Measurements from ENCODE around the gene BAZ2B.

BAZ2B gene

DNA sequence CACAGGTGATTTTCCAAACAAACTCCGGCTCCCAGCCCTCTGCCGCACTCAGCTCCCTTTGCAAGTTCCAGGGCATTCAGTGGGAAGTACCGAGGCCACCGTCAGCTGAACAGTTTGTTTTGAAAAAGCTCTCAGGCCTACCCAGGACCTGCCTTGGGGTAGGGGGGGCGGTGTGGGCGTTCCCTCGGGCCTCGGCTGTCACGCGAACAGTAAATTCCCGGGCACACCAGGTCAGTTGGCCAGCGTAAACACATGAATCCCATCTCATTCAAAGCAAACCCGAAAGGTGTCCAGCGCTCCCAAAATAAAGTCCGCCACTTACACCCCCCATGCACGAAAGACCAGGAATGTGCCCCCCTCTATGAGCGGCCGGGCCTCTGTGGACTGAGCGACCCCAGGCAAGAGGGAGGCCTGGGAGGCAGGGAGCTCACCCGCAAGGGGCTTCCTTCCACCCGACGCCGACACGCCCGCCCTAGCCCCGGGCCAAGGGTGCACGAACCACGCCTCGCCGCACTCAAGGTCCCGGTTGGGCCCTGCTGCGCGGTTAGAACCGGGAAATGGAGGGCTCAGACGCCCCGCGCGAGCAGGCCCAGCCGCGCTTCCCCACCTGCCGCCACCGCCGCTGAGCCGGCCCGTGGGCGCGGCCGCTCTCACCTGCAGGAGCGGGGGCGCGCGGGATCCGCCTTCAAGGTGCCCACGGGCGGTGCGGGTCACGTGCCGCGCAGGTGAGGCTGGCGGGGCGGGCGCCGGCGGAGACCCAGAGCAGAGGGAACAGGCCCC is 330.2 kb downstream of the BAZ2B start, which contains the start of gene WDSUB1:
TSS of gene WDSUB1 (minus strand) at position 775 of the 780 bp plus-strand sequence. CDS start 3,634 bp downstream, outside the sequence.
- in situ Hi-C loops (cut with HindIII; ENCODE audit: low pct_unique_long_range_greater_than_20kb, low sequenced_read_pairs) = no loop called here
- no peak for TF ChIP-seq JUND (IDR thresholded peaks at IDR 0.05; ENCODE audit: low read depth)
- DNase-seq (ENCODE audit: low read depth in 1 of 2, low spot score in 1 of 2) = peak; percentile 20 to 81

DNA sequence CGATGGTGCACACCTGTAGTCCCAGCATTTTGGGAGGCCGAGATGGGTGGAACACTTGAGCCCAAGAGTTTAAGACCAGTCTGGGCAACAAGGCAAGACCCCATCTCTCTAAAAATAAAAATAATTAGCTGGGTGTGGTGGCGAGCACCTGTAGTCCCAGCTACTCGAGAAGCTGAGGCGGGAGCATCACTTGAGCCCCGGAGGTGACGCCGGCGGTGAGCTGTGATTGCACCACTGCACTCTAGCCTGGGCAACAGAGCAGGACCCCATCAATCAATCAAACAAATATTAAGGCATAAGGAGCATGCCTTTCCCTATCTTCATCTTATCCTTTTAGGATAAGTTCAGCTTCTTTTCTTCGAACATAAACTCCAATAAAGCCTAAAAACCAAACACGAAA is 330.9 kb downstream of the BAZ2B start:
- in situ Hi-C loops (cut with HindIII; ENCODE audit: low pct_unique_long_range_greater_than_20kb, low sequenced_read_pairs) = no loop called here
- no peak for TF ChIP-seq JUND (IDR thresholded peaks at IDR 0.05; ENCODE audit: low read depth)
- DNase-seq (ENCODE audit: low read depth in 1 of 2, low spot score in 1 of 2) = no peak

GRCh38 chr2:159283529-159283928 is 332.8 kb downstream of the BAZ2B start:
- TF ChIP-seq JUND (IDR thresholded peaks at IDR 0.05; ENCODE audit: low read depth) = no peak
- in situ Hi-C loops (cut with HindIII; ENCODE audit: low pct_unique_long_range_greater_than_20kb, low sequenced_read_pairs) = no loop called here
- no peak for DNase-seq (ENCODE audit: low read depth in 1 of 2, low spot score in 1 of 2)

DNA sequence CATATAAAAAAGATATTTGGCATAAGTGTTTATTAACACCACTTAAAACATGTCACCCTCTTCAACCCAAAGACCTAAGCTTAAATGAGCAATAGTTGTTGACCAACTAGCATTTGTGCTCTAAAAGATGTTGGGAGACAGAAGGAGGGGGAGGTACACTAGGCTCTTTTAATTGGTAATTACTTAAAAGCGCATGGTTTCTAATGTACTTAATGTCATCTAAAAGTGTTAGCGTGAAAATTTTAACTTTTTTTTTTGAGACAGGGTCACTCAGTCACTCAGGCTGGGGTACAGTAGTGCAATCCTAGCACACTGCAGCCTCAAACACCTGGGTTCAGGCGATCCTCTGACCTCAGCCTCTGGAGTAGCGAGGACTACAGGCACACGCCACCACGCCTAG is 335.3 kb downstream of the BAZ2B start:
- in situ Hi-C loops (cut with HindIII; ENCODE audit: low pct_unique_long_range_greater_than_20kb, low sequenced_read_pairs) = no loop called here
- no peak for TF ChIP-seq JUND (IDR thresholded peaks at IDR 0.05; ENCODE audit: low read depth)
- DNase-seq (ENCODE audit: low read depth in 1 of 2, low spot score in 1 of 2) = no peak

- in situ Hi-C loops (cut with HindIII; ENCODE audit: low pct_unique_long_range_greater_than_20kb, low sequenced_read_pairs) = no loop called here
Measured at GRCh38 chr2:159279700-159280099, 336.6 kb downstream of the BAZ2B start.

GRCh38 chr2:159275111-159275510 is 341.2 kb downstream of the BAZ2B start:
- DNase-seq (ENCODE audit: low read depth in 1 of 2, low spot score in 1 of 2) = no peak
- TF ChIP-seq JUND (IDR thresholded peaks at IDR 0.05; ENCODE audit: low read depth) = no peak
- in situ Hi-C loops (cut with HindIII; ENCODE audit: low pct_unique_long_range_greater_than_20kb, low sequenced_read_pairs) = no loop called here

More at GRCh38 chr2:159279700-159280099, 336.6 kb downstream of the BAZ2B start:
- TF ChIP-seq JUND (IDR thresholded peaks at IDR 0.05; ENCODE audit: low read depth) = no peak
- no peak for DNase-seq (ENCODE audit: low read depth in 1 of 2, low spot score in 1 of 2)

DNA sequence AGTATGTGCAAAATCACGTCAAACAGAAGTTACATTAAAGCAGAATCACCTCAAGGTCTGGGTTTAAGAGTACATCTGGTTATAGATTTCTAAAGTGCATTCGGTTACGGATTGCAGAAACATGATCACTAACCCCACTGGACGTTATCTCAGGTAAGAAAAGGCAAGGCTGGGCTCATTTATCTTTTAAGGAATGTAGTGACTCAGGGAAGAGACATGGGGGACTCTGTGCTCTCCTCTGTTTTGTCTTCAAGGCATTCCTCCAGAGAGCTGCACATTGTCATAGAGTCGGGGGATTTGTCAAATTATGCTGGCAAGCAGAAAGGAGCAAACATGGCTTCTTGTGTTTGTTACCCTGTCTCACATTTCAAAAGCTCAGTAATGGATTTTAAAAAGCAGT is 344.2 kb downstream of the BAZ2B start:
- no peak for TF ChIP-seq JUND (IDR thresholded peaks at IDR 0.05; ENCODE audit: low read depth)
- in situ Hi-C loops (cut with HindIII; ENCODE audit: low pct_unique_long_range_greater_than_20kb, low sequenced_read_pairs) = no loop called here
- no peak for DNase-seq (ENCODE audit: low read depth in 1 of 2, low spot score in 1 of 2)

- no peak for DNase-seq (ENCODE audit: low read depth in 1 of 2, low spot score in 1 of 2)
- TF ChIP-seq JUND (IDR thresholded peaks at IDR 0.05; ENCODE audit: low read depth) = no peak
- in situ Hi-C loops (cut with HindIII; ENCODE audit: low pct_unique_long_range_greater_than_20kb, low sequenced_read_pairs) = no loop called here
Measured at GRCh38 chr2:159270744-159271379, 345.5 kb downstream of the BAZ2B start.
